Loucy (cell line): Measurements from ENCODE around the gene BCL2L1.
A peak's percentile ranks its signal among the peaks of the same experiment; 100 is the strongest.

ENCODE experiments used
- H2AFZ ChIP-seq: fragments of 200-600 bp; sonication (generic); 2 replicates; pipeline ENCODE4 v1.6.0; 2016; ENCODE audit warnings: antibody characterized with exemption, mild to moderate bottlenecking, low read length, moderate library complexity
- H3F3A ChIP-seq: fragments of 200-600 bp; 2 replicates; pipeline ENCODE4 v1.6.0; 2016; ENCODE audit warnings: antibody characterized with exemption, low read depth, mild to moderate bottlenecking
- H3K27me3 ChIP-seq: fragments of 200-600 bp; sonication (generic); 2 replicates; pipeline ENCODE4 v1.6.1; 2014; ENCODE audit warnings: low read length, mild to moderate bottlenecking; ENCODE audit not compliant: insufficient read depth, poor library complexity, severe bottlenecking
- H3K36me3 ChIP-seq: fragments of 200-600 bp; sonication (generic); 2 replicates; pipeline ENCODE4 v1.6.1; 2016; ENCODE audit warnings: low read length; ENCODE audit not compliant: insufficient read depth
- H3K4me1 ChIP-seq: fragments of 200-600 bp; sonication (generic); 2 replicates; pipeline ENCODE4 v1.5.1; 2014; ENCODE audit warnings: low read length, mild to moderate bottlenecking; ENCODE audit not compliant: insufficient read depth, poor library complexity, severe bottlenecking
- H3K4me2 ChIP-seq: fragments of 200-600 bp; sonication (generic); 2 replicates; pipeline ENCODE4 v1.6.0; 2014; ENCODE audit warnings: antibody characterized with exemption, low read length, low read depth, mild to moderate bottlenecking; ENCODE audit not compliant: poor library complexity, severe bottlenecking
- H3K4me3 ChIP-seq: fragments of 200-600 bp; sonication (generic); 2 replicates; pipeline ENCODE4 v1.5.1; 2014; ENCODE audit warnings: low read length, mild to moderate bottlenecking, mixed read lengths; ENCODE audit not compliant: poor library complexity, severe bottlenecking
- H3K79me2 ChIP-seq: fragments of 200-600 bp; sonication (generic); 2 replicates; pipeline ENCODE4 v1.6.1; 2014; ENCODE audit warnings: low read length; ENCODE audit not compliant: insufficient read depth
- H3K9ac ChIP-seq: fragments of 200-600 bp; sonication (generic); 2 replicates; pipeline ENCODE4 v1.6.0; 2014; ENCODE audit warnings: mild to moderate bottlenecking, low read depth, low read length, moderate library complexity; ENCODE audit not compliant: poor library complexity, severe bottlenecking
- H3K9me2 ChIP-seq: fragments of 200-600 bp; sonication (generic); replicated peaks from 2 replicates; pipeline ENCODE4 v1.6.1; 2016; ENCODE audit warnings: low read depth, low read length, mixed read lengths
- H3K9me3 ChIP-seq: fragments of 200-600 bp; sonication (generic); 2 replicates; pipeline ENCODE4 v1.6.1; 2014; ENCODE audit warnings: mild to moderate bottlenecking, antibody characterized with exemption, low read length, low read depth; ENCODE audit not compliant: insufficient read depth
- H4K20me1 ChIP-seq: fragments of 200-600 bp; sonication (generic); 2 replicates; pipeline ENCODE4 v1.6.0; 2014; ENCODE audit warnings: antibody characterized with exemption, low read length, mild to moderate bottlenecking; ENCODE audit not compliant: insufficient read depth, poor library complexity, severe bottlenecking
- CTCF ChIP-seq: fragments of 200-600 bp; sonication (generic); conservative IDR thresholded peaks from 2 replicates; pipeline ENCODE4 v1.5.1; 2014; ENCODE audit warnings: mild to moderate bottlenecking, antibody characterized with exemption, low read length
- EZH2phosphoT487 ChIP-seq: fragments of 200-600 bp; IDR thresholded peaks from 2 replicates; pipeline ENCODE4 v1.6.1; 2018; ENCODE audit warnings: antibody characterized with exemption, mild to moderate bottlenecking, moderate library complexity, borderline replicate concordance

Gene BCL2L1

GRCh38 chr20:31693402-31693801 lies 29.3 kb downstream of the BCL2L1 start:
- no peak overlapping the region for H3K4me2 ChIP-seq
- no peak overlapping the region for H2AFZ ChIP-seq
- H3K4me1 ChIP-seq, result peaks cover 44% of the 10 kb centered on the region
- H3K9me2 ChIP-seq, result no peaks in the 10 kb centered on the region
- no peak overlapping the region for H3K9ac ChIP-seq
- peak; percentile 20; the same call in 1 of the 2 replicates for TF ChIP-seq CTCF
- TF ChIP-seq EZH2phosphoT487, result no peak
- no peaks in the 10 kb centered on the region for H3K9me3 ChIP-seq
- H3K79me2 ChIP-seq, result peaks cover 71% of the 10 kb centered on the region
- peaks cover 25% of the 10 kb centered on the region for H4K20me1 ChIP-seq
- H3K27me3 ChIP-seq, result no peaks in the 10 kb centered on the region
- H3K4me3 ChIP-seq, result no peak overlapping the region
- H3K36me3 ChIP-seq, result peaks cover 17% of the 10 kb centered on the region
- H3F3A ChIP-seq, result peaks cover 7% of the 10 kb centered on the region; the same call in 1 of the 2 replicates

DNA sequence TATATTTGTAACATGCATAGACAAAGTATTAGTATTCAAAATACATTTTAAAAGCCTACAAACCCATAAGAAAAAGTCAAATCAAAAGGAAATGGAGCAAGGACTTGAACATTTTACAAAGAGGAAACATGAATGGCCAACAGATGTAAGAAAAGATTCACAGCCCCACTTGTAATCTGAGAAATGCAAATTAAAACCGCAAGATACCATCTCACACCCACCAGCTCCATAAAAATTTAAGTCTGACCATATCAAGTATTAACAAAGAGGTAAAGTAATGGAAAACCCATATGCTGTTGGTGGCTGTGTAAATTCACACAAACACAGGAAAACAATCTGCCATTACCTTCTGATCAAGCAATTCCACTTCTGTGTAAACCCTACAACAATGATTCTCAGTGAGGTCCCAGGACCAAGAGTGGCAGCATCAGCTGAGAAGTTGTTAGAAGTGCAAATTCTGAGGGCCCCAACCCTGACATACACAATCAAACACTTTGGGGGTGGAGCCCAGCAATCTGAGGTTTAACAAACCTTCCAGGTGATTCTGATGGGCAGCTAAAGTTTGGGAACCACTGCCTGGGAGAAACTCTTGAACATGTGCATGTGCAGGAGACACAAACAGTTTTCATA lies 30.9 kb downstream of the BCL2L1 start:
- Histone ChIP-seq H3K9me2 (no peaks in the 10 kb centered on the region), H3K9me3 (no peaks in the 10 kb centered on the region), H3K27me3 (no peaks in the 10 kb centered on the region), H3F3A (peaks cover 7% of the 10 kb centered on the region; the same call in 1 of the 2 replicates), H2AFZ (no peak overlapping the region), H4K20me1 (peaks cover 21% of the 10 kb centered on the region), H3K9ac (peak overlapping the region; percentile 43), H3K36me3 (peaks cover 19% of the 10 kb centered on the region), H3K79me2 (peaks cover 71% of the 10 kb centered on the region), H3K4me2 (peak overlapping the region; percentile 74), H3K4me1 (peaks cover 57% of the 10 kb centered on the region), H3K4me3 (peak overlapping the region; percentile 50)
- TF ChIP-seq EZH2phosphoT487 (no peak; the same call in 1 of the 2 replicates), CTCF (no peak)

DNA sequence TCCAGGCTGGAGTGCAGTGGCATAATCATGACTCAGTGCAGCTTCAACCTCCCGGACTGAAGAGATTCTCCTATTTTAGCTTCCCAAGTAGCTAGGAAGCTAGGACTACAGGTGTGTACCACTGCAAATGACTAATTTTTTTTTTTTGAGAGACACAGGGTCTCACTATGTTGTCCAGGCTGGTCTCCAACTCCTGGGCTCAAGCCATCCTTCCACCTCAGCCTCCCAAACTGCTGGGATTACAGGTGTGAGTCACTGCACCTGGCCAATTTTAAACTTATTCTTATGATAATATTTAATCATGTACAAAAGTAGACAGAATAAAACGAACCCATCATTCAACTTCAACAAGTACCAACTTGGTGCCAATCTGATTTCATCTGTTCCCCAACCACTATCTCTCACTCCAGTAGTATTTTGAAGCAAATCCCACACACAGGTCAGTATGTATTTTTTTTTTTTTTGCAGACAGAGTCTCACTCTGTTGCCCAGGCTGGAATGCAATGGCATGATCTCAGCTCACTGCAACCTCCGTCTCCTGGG lies 32.5 kb downstream of the BCL2L1 start:
- Histone ChIP-seq H3K9ac (no peak overlapping the region), H4K20me1 (peaks cover 18% of the 10 kb centered on the region), H3K9me2 (no peaks in the 10 kb centered on the region), H3K4me1 (peaks cover 70% of the 10 kb centered on the region), H3K4me3 (no peak overlapping the region), H3K4me2 (peak overlapping the region; percentile 13), H3K9me3 (no peaks in the 10 kb centered on the region), H3K27me3 (no peaks in the 10 kb centered on the region), H3K79me2 (peaks cover 73% of the 10 kb centered on the region), H2AFZ (no peak overlapping the region), H3K36me3 (peaks cover 21% of the 10 kb centered on the region; the same call in 1 of the 2 replicates), H3F3A (peaks cover 14% of the 10 kb centered on the region; the same call in 1 of the 2 replicates)
- TF ChIP-seq EZH2phosphoT487, result no peak
- TF ChIP-seq CTCF, result no peak
